GM18870 (cell line): ENCODE measurements around the gene MYO9A.

ENCODE experiments used
- ATAC-seq: cut with Tn5 transposase; IDR thresholded peaks from one replicate; pipeline ENCODE4 v1.9.1; 2021; ENCODE audit warnings: moderate library complexity; ENCODE audit not compliant: unreplicated experiment

The MYO9A gene

DNA sequence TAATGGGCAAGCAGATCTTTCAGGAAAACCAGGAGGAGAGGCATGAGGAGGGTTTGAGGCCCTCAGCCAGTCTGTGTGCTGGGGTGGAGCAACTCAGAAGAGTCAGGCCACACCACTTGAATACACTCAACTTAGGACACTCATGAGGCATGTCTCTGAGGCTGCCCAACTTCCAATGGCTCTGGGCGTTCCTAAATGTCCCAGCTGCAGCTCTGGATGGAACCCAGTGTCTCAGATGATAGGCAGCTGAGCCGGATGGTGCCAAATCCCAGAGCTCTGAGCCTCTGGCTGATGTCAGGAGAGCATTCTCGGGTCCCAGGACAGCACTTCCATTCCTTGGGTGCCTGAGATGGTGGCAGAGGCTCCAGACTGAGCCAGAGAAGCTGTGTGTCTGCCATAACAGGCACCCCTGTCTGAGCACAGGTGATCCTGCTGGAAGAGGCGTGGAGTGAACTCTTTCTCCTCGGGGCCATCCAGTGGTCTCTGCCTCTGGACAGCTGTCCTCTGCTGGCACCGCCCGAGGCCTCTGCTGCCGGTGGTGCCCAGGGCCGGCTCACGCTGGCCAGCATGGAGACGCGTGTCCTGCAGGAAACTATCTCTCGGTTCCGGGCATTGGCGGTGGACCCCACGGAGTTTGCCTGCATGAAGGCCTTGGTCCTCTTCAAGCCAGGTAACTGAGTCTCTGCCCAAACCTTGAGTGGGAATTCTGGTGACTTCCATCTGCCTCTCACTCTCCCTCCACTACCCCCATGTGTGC is 304.8 kb downstream of the MYO9A start:
- no peak for ATAC-seq

DNA sequence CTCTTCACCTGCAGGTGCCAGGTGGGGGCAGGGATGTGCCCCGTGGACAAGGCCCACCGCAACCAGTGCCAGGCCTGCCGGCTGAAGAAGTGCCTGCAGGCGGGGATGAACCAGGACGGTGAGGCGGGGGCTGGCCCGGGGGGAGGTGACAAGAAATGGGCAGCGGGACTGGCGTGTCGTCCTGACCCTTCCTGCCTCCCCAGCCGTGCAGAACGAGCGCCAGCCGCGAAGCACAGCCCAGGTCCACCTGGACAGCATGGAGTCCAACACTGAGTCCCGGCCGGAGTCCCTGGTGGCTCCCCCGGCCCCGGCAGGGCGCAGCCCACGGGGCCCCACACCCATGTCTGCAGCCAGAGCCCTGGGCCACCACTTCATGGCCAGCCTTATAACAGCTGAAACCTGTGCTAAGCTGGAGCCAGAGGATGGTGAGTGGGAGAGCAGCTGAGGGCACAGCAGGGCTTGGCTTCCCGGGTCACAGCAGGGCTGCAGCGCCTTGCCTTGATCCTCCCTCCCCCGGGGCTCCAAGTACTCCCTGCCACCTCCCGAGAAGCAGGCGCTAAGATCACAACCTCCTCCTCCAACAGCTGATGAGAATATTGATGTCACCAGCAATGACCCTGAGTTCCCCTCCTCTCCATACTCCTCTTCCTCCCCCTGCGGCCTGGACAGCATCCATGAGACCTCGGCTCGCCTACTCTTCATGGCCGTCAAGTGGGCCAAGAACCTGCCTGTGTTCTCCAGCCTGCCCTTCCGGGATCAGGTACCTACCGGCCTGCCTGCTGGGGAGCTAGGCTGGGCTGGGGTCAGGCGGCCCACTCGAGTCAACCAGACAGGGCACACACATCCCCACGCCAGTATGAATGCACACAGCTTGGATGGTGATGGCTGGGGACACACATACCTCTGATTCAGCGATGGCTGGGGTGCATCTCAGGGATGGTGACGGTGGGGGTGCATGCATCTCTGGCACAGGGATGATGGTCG is 305.9 kb downstream of the MYO9A start:
- no peak for ATAC-seq

DNA sequence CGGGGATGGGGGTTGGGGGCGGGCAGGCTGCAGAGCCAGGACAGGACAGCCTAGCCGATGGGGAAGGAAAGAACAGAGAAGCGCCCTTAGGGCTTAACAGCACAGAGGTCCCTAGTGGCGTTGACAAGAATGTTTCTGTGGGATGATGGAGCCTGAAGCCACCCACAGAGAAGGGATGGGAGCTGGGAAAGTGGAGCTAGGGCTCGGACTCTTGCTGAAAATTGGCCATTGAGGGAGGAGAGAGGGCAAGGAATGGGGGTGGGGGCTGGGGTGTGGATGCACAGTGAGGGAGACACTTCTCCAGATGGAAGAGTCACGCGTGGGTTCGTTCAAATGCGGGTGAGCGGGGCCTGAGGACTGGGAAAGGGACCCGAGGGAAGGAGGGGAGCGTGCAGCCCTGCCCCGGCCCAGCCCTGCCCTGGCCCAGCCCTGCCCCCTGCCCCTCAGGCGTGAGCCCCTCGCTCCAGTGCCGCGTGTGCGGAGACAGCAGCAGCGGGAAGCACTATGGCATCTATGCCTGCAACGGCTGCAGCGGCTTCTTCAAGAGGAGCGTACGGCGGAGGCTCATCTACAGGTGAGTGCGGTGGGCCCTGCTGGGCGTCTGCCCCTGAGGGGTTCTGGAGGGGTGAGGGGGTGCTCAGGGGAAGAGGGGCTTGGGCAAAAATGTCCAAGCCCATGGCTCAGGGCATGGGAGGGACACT is 306.8 kb downstream of the MYO9A start:
- no peak for ATAC-seq

DNA sequence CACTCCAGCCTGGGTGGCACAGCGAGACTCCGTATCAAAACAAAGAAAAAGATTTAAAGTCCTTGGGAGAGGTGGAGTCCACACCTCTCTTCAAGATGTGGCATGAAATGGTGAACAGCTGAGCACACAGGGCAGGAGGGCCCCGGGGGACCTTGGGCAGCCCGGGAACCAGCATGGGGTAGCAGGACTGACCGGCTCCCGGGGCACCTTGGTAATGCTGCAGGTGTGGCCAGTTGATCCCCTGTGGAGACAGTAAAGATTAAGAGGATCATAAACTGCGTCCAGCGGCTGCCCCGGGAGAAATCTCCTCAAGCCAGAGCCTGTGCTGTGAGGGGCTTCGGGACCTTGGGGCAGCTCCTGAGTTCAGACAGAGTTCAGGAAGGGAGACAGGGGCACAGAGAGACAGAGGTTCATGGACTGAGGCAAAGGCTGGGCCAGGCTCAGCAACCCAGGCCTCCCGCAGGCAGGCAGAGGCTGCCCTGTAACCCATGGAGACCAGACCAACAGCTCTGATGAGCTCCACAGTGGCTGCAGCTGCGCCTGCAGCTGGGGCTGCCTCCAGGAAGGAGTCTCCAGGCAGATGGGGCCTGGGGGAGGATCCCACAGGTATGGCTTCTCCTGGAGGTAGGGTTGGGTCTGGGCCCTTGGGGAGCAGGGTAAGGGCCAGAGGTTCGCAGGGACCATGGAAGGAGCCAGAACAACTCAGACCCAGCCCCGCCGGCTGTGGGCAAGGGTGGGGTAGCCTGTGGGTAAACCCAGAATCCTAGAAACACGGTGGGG is 307.5 kb downstream of the MYO9A start, which contains the start of gene NR2E3:
NR2E3 (plus strand) TSS at position 299 of the 780 bp plus-strand sequence; CDS start at position 489, 190 bp downstream.
- ATAC-seq = no peak

DNA sequence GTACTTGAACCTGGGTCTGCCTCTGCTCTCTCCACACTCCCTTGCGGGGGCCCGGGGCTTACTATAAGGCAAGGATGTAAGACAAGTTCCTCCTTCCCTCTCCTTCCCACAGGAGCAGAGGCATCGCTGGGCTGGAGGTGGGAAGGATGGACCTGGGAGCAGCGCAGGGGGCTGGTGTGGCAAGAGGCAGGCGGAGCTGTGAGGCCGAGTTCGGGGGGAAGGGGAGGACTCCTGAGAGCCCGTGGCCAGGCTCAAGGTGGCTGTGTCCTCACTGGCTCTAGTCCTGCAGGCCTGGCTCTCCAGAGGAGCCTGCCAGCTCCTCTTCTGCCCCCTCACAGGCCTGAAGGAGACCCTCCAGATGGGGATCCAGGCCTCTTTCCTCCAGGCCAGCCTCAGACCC is 308.6 kb downstream of the MYO9A start:
- no peak for ATAC-seq

DNA sequence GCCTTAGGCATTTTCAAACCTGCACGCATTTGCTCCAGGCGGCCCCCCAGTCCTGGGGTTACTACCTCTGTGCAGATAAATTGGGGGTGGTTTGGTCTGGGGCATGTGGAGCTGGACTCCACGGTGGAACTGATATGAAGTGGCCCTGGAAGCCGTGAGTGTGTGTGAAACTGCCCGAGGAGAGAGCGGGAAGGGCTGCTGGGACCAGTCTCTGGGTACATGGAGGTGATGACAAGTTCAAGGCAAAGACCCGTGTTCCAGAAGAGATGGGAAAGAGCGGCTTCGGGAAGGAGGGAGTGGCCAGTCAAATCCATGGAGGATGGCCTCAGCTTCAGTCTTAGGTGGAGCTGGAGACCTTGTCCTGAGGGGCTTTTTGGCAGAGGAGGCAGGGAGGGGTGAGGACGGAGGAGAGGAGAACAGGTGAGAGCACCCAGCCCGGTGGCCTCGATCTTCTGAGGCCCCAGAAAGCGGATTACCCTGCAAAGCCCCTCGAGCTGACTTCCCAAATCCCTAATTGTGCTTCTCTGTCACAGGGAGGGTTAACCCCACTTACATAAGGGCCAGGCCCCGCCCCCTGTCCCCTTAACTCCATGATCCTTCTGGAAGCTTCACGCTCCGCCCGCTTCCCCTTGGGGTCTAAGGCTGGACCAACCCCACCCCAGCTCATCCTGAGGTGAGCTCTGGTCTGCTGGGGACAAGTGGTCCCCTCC is 309.5 kb downstream of the MYO9A start:
- ATAC-seq = no peak

DNA sequence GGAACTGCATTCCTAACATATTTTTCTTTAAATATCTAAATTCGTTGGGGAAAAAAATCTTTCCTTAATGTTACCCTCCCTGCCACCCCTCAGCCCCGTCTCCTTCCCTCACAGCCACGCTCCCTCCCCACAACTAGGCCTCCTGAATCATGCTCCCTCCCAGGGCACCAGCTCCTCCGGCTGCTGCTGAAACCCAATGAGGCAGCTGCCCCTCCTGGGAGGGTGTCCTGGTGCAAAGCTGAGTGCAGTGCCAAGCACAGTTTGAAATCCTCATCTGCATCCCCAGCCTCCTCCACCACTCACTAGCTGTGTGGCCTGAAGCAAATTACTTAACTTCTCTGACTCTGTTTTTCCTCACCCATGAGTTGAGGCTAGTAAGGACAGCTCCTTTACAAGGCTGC is 310.3 kb downstream of the MYO9A start:
- ATAC-seq = no peak

DNA sequence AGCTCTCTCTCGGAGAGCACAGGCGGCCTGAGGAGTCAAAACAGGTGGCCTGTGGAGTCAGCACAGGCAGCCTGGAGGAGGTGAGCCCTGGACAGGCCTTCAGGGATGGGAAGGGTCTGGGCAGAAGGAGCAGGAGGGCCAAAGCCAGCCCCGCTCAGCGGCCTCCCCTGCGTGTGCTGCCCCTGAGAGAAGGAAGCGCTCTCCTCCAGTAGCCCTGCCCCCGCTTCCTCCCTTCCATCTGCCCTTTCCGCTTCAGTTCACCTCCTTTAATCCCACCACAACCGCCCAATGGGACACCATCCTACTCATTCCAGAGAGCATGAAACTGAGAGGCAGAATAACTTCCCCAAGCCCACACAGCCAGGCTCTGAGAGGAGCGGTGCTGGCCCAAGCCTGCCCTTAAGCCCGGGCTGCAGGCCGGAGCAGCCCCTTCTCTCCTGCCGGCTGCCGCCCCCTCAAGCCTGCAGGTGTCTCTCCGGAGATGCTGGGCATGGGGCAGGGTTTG is 310.8 kb downstream of the MYO9A start:
- ATAC-seq = no peak

DNA sequence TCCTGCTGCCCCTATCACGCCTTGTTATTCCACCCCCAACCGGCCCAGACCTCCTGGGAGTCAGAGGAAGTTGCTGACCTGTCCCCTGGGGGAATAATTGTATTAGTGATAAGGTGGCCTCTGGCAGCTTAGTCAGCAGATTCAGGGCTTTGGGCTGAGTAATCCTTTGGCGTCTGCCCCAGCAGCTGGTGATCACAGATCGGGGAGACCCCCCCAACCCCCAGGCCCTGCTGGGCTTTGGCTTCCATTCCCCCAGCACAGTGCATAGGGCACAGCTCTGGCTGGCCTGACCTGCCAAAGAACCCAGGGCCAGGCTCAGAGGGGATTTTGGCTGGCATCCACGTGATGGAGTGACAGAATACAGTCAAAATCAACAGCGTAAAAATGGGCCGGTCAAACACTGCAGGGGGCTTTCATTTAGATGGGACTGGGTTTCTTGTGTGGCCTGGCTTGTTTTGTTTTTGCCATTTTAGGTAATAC is 311.5 kb downstream of the MYO9A start:
- ATAC-seq = no peak

DNA sequence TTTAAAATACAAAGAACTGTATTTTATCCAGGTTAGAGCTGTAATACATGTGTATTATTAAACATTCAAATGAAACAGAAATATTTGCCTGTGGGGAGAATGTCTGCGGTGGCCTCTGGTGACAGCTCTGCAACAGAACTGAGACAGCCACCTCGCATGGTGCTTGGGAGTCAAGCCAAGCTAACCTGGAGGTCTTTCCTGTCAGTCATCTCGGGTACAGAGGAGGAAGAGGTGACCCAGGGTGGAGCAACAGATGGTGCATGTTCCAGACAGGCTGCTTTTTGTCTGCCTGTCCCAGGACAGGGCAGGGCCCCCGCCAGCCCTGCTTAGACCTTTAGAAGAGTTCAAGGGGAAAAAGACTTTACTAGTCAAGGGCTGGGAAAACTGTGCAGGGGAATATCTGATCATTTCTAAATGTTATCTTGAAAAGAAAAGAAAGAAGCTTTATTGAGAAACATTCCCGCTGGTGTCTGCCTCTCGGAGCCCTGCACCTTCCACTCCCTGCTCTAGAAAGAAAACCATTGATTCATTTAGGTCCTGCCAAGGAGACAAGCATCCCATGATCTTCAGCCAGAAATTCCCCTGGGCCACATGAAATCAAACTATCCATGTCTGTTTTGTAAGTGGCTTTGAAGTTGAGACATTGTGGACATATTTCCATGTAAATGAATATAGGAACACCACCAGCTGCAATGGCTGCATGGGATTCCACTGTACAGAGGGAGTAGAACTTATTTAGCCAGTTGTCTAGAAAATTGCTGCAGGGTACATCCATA is 313.1 kb downstream of the MYO9A start:
- ATAC-seq = no peak

DNA sequence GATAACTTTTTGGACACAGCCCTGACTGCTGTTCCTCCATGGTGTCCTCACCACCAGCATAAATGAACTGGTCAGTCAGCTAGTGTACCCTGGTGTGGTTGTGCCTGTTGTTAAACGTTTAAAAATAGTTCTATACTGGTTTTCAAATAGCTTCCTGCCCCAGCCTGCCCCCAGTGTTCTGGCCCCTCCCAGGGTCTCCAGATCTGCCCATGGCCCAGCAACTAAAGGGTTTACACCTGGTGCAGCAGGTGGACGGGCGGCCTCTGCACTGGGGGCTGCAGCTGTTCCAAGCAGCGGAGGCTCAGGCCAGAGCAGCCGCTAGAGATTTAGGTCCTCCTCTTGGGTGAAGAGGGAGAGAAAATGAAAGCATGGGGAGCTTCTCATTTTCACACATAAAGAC is 313.7 kb downstream of the MYO9A start:
- ATAC-seq = no peak

DNA sequence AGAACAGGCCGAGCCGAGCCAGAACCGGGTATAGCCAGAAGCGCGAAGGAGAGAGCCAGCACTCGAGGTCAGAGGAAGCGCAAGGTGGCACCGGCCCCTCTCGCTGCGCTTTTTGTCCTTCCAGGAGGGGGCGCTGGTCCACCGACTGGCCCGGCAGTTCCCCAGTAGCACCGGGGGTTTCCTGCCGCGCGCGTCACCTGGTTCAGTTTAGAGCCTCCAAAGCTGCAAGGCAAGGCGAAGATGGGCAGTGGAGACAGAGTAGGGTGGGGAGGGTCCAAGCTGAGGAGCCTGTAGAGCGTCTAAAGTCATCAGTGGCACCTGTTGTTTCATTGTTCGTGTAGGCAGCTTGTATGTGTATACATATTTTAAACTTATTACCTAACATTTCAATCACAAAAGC is 315.2 kb downstream of the MYO9A start:
- ATAC-seq = no peak

DNA sequence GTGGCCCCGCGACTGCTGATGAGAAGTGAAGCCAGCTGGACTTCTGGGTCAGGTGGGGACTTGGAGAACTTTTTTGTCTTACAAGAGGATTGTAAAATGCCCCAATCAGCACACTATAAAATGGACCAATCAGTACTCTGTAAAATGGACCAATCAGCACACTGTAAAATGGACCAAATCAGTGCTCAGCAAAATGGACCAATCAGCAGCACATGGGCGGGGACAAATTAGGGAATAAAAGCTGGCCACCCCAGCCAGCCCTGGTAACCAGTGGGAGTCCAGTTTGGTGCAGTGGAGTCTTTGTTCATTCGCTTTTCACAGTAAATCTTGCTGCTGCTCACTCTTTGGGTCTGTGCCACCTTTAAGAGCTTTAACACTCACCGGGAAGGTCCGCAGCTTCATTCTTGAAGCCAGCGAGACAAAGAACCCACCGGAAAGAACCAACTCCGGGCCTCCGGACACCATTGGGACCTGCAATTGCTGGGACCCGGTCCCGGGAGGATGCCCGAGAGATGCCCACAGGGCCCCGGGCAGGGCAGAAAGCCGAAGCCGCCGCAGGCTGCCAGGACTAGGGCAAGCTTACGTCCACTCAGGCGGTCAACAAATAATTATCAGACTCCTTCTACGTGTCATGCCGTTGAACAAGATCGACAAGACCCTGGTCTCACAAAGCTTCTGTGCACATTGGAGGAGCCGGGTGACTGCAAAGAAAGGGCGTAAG is 315.9 kb downstream of the MYO9A start:
- ATAC-seq = no peak

DNA sequence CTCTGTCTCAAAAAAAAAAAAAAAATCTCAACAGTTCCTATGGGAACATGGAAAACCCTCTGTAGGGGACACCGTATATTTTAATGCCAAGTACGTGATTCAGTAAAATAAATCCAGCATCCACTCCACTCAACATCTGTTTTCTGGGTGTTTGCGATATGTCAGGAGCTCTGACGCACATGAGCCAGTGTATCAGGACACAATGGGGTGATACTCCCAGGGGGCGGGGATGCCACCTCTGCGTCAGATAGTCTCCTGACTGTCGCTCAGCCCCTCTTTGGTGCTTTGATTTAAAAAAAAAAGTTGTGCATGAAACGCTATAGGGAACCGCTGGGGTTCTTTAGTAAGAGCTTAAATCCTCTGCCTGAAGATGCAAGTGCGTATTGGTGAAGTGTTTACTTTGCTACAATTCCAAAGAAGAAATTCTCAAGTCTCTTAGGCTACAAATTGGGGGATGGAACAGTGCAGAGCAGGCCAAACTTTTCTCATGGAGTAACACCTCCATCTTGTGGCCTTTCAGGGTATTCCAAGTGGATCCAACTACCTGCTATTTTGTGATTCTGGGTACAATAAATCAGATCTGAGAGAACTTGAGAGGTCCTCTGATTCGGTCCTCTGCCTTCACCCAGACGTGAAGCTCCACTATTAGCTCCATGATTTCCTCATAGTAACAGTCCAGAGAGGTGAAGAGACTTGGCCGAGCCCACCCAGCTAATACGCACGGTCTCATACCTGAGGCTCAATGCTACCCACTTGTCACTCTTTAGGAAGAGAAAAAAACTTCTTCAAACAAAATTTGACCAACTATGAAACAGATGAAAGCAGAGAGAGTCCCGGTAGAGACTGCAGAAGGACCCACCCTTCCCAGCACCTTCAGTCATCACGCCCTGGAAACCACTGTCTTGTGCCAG is 316.9 kb downstream of the MYO9A start:
- ATAC-seq = no peak

DNA sequence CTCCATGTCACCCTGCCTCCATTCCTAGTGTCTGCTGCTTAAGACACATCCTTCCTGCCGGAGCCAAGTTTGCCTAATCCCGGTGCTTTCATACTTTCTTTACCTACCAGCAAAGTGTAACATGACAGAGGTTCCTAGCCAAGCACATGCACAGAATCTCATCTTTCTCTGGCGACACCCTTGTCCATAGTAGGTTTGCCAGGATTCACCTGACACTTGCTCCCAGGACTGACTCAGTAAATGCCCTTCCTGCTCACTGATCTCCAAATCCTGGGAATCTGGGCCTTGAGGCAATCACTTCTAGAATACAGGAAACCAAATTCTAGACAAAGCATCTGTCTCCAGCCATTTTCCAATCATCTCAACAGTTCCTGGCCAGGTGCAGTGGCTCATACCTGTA is 317.8 kb downstream of the MYO9A start:
- no peak for ATAC-seq

DNA sequence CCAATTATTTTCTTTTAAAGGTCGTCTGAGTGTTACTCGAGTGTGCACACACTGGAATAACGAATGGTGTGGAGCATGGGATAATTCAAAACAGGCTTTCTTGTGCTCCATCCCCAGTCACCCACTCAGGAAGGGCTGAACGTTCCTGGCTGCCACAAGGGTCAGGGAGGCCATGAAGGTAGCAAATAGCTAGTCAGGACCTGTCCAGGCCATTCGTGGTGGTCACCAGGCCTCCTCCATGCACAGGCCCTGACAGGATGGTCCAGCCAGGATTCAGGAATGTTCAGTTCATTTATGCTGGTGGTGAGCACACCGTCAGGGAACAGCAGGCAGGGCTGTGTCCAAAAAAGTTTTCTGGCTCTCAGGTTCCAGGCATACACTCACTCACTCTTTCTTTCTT is 319.3 kb downstream of the MYO9A start:
- no peak for ATAC-seq

DNA sequence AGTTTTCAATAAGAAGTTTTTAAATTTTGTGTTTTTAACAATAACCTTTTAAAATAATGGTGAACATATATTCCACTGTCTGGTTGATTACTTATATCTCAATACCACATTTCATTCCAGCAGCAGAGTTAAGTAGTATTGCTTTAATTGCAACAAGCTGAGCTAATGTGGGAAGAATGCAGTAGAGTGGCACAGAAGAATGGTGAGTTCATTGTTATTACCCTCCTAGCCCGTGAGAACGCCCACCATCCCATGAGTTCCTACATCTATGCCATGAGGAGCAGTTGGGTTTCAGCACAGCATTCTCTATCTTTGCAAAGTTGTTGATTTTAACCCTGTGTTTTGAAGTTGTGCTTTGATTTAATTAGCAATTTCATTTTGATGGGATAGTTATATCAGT is 325.4 kb downstream of the MYO9A start:
- ATAC-seq = no peak
